ENCODE measurements around the gene MRPL50. TPM values are rescaled to one million over a fixed set of nuclear protein-coding genes. Genes with fewer than 3 reads are reported as not detected.

The MRPL50 gene
- total RNA-seq, 1 experiment from 2014 or later = 36.4 TPM

DNA sequence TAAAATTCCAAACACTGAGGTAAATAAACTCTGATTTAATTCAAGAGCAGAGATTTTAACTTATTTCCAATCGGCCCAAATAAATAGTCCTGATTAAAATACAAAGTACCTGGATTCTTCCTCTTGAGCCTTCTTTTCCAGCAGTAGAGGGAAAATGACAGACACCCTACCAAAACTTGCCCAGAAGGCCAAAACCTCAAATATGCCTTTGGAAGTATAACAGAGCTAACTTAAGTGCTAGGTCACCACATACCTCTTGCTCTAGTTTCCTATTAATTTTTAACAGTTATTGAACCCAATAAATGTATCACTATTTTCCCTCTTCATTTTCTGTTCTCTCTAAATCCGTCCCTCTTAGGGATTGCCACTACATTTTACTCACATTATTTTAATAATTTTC is 15.1 kb downstream of the MRPL50 start:
- no peak for DNase-seq (ENCODE audit: low spot score)
- in situ Hi-C loops (cut with HindIII; ENCODE audit: low sequenced_read_pairs) = no loop called here

DNA sequence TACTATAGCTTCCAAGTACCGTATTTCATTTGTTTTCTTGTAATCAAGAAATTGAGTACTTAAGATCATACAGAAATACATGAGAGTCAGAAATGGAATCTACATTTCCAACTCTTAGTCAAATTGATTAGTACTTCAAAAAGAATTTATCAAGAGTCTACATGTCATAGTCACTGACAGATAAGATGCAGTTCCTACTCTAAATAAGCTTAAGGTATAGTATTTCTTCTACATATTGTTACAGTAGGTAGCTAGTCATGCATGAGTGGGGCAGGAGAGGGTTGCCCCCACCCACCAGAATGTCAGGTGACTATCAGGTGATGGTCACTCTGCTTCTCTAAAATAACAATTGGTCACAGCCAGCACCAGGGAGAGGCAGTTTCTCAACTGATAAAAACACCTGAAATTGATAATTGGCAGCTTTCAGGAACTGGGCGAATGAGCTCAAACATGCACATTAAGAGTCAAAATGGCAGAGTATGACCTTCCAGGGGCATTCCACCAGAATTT is 16.5 kb downstream of the MRPL50 start:
- DNase-seq (ENCODE audit: low spot score) = no peak
- in situ Hi-C loops (cut with HindIII; ENCODE audit: low sequenced_read_pairs) = no loop called here

DNA sequence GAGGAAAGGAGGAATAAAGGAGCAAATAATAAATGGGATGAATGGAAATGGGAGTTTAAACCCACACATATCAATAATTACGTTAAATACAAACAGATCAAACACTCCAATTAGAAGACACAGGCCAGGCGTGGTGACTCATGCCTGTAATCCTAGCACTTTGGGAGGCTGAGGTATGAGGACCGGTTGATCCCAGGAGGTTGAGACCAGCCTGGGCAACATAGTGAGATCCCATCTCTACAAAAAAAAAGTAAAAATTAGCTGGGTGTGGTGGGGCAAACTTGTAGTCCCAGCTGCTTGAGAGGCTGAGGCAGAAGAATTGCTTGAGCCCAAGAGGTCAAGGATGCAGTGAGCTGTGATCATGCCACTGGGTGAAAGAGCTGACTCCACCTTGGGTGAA is 17.3 kb downstream of the MRPL50 start:
- DNase-seq (ENCODE audit: low spot score) = no peak
- in situ Hi-C loops (cut with HindIII; ENCODE audit: low sequenced_read_pairs) = no loop called here

DNA sequence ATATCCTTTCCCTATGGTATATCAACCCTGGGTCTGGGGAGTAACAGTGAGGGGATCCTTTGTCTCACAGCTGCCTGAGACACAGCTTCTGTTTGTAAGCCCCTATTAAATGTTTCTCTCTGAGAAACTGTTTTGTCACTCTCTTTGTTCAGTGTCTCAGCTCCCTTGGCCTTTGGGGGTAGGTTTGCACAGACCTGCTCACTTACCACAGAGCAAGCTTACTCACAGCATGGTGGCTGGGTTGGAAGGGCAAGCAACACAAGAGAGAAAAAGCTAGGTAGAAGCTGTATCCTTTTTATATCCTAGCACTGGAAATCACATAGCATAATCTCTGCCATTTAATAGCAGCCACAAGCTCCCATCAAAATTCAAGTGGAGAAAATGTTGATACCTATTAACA is 18.1 kb downstream of the MRPL50 start:
- DNase-seq (ENCODE audit: low spot score) = no peak
- in situ Hi-C loops (cut with HindIII; ENCODE audit: low sequenced_read_pairs) = no loop called here

DNA sequence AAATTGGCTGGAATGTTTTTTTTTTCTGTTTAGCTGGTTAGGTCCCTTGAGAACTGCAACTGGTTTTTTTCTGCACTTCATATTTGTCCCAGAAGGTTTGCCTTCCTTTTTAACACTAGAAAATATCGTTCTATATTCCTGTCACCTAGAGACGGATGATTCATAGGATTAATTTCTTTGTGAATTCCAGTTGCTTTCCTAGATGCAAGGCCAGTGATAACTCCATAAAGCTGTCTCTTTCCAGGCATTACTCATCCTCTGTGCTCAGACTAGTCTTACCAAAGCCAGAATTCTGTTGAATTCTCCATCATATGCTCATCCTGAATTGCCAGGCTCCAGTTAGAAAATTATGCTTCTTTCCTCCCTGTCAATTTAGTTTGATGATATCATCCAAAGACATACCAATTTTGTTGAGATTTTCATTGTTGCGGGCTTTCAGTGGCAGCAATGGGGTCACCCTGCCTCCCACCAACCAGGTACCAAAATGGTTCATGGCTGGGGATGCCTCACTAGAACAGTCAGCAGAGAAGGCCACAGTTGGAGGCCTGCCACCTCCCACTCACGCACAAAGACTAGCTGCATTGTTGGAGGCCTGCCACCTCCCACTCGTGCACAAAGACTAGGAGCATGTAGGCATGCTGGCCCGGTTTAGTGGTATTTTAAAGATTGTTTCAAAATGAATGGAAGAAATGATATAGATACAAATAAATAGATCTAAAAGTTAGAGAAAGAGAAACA is 22.1 kb downstream of the MRPL50 start:
- in situ Hi-C loops (cut with HindIII; ENCODE audit: low sequenced_read_pairs) = no loop called here
- no peak for DNase-seq (ENCODE audit: low spot score)

DNA sequence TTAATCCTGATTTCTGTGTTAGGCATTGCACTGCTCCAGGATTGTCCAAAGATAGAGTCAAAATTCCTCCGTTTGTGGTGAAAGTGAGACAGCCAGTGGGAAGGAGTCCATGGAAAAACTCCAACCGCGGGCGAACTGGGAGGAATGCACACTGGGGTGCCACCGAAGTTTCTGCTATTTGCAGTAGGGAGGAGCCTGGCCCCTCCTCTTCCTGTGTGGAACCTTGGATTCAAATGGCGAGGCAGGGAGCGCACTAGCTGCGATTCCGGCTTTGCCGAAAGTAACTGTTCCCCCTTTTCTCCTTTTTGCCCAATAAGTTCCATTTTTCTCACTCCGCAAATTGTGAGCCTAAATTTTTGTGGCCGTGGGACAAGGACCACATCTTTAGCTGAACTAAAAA is 22.9 kb downstream of the MRPL50 start:
- in situ Hi-C loops (cut with HindIII; ENCODE audit: low sequenced_read_pairs) = no loop called here
- DNase-seq (ENCODE audit: low spot score) = no peak

DNA sequence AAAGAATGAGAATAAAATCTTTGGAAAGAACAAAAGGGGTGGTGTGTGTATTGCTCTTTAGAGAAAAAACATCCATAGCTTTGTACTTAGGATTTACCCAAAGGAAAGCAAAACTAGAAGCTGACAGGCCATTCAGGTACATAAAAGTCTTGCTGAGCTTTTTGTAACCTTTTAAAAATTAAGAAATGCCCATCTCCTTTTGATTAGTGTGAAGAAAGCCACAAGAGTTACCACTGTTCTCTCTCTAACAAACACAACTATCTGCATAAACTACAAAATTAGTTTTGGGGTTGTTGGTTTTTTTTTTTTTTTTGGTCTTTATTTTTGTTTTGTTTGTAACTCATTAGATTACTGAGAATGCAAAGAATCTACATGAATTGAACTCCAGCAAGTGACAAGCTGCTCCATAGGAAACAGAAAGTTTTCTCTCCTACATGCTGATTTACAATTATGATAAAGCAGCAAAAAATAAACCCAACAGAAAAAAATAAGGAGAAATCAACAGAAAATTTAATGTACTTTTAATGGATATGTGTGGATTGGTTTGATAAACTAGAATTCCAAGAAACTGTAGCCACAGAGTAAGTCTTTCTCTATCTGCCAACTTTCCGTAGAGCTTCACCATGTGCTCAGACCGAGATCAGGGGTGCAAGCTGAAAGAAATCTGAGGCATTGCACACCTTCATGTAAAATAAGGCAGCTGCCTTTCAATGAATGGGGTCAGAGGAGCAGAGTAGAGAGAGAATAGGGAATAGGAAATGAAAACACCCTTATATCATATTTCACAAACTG is 25.9 kb downstream of the MRPL50 start:
- in situ Hi-C loops (cut with HindIII; ENCODE audit: low sequenced_read_pairs) = no loop called here
- DNase-seq (ENCODE audit: low spot score) = no peak

DNA sequence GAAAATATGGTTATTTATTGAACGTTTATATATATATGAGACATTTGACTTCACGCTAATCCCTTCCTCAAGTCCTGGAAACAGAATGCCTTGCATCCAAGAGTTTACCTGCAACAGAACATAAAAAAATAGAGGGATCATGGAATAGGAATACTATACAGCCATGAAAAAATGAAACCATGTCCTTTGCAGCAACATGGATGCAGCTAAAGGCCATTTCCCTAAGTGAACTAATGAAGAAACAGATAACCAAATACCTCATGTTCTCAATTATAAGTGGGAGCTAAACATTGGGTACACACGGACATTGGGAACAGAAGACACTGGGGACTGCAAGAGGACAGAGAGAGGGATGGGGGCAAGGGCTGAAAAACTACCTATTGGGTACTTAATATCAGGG is 26.6 kb downstream of the MRPL50 start:
- no peak for DNase-seq (ENCODE audit: low spot score)
- in situ Hi-C loops (cut with HindIII; ENCODE audit: low sequenced_read_pairs) = no loop called here

DNA sequence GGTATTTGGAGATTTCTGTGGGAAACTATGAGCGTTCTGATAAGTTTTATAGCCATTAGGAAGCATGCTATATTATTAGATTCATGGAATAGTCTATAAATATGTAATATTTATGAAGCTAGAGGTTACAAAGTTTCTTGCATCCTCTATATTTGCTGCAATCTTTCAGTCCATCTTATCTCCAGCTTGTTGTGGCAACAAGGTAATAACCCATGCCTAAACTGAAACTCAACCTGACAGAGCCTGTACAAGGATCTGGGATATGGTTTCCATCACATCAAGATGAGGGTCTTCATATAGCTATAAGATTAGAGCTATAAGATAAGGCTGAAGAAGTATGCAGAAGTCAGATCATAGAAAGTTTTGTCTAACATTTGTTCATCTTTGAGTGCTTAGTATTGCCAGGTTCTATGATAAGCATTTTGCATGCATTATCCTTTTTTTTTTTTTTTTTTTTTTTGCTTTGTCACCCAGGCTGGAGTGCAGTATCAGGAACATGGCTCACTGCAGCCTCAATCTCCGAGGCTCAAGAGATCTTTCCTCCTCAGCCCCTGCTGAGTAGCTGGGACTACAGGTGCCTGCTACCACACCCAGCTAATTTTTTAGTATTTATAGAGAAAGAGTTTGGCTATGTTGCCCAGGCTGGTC is 28.4 kb downstream of the MRPL50 start:
- DNase-seq (ENCODE audit: low spot score) = no peak
- in situ Hi-C loops (cut with HindIII; ENCODE audit: low sequenced_read_pairs) = no loop called here

DNA sequence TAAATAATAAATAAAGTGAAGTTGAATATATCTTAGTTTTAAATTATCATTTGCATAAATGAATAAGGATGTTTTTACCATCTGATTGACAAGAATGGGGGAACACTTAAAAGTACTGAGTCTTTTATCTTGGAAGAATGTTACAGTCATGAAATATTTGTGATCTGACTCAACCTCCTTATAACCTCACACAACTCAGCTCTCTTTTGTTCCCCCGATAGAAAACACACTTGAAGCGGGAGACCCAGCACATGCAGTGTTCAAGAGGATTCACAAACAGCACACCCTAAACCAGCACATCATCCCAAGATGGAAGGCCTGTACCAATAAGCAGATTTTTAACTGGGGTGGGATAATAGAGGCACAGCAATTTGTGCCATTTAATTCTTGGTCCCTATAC is 29.1 kb downstream of the MRPL50 start:
- no peak for DNase-seq (ENCODE audit: low spot score)
- in situ Hi-C loops (cut with HindIII; ENCODE audit: low sequenced_read_pairs) = no loop called here

DNA sequence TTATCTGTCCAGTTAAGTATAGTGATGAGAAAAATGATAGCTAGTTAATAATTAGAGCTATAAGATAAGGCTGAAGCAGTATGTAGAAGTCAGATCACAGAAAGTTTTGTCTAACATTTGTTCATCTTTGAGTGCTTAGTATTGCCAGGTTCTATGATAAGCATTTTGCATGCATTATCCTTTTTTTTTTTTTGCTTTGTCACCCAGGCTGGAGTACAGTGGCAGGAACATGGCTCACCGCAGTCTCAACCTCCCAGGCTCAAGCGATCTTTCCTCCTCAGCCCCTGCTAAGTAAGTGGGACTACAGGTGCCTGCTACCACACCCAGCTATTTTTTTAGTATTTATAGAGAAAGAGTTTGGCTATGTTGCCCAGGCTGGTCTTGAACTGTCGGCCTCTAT is 31.1 kb downstream of the MRPL50 start:
- in situ Hi-C loops (cut with HindIII; ENCODE audit: low sequenced_read_pairs) = no loop called here
- DNase-seq (ENCODE audit: low spot score) = no peak

DNA sequence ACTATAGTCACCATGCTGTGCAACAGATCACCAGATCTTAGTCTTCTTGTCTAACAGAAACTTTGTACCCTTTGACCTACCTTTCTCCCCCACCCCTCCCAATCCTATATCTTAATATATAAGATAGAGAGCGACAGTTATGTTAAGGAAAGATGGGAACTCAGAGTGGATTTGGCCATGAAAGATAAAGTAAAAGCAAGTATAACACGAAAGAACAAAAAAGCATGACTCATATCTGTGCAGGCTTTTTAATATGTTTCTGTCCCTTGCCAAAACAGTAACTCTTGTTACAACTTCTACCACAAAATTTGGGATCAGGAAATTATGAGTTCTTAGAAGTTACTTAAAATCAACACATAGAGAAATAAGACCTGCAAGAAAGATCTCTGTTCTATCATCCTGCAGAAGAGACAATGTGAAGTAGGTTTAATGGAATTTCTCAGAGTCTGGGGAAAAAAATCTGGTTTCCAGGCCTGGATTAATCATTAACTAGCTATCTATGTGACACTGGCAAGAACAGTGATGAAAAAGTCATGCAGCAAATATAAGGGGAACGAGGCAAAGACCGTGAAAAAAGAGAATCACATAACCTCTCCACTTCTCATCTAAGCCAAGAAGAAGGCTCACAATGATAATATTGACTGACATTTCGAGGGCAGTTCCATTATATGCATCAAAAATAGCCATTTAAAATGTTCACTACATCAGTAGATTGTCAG is 32.2 kb downstream of the MRPL50 start:
- in situ Hi-C loops (cut with HindIII; ENCODE audit: low sequenced_read_pairs) = no loop called here
- DNase-seq (ENCODE audit: low spot score) = no peak

DNA sequence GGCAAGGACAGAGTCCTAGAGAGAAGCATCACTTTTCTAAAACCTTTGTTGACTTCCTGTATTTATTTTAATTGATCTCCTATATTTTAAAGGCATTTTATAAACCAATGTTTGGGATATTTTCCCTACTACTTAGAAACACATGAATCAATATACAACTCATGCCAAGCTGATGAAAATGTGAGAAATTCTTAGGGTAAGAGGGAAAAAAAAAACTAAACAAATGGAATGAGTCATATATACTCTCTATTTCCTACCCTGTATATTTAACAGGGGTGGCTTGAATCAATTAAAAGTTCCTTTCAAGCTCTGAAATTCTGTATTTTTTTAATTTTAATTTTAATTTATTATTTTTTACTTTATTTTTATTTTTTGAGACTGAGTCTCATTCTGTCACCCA is 33.2 kb downstream of the MRPL50 start:
- DNase-seq (ENCODE audit: low spot score) = no peak
- in situ Hi-C loops (cut with HindIII; ENCODE audit: low sequenced_read_pairs) = no loop called here

DNA sequence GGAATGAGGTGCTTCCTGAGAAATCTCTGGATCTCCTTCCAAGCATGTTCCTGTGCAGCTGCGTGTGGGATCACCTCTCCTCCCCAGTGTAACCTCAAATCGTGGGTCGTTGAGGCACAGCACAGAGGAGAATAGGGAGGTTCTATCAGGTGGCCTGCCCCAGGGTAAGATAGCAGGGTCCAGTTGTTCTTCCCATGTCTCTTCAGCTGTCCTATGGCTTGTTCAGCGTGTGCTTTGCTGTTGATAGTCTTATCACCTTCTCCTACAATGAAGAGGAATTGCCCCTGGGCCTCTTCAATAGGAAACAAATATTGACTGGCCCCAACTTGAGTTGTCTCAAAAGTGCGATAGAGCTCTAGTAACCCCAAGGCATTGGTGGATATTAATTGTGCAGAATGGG is 36.0 kb downstream of the MRPL50 start:
- DNase-seq (ENCODE audit: low spot score) = no peak
- in situ Hi-C loops (cut with HindIII; ENCODE audit: low sequenced_read_pairs) = no loop called here

DNA sequence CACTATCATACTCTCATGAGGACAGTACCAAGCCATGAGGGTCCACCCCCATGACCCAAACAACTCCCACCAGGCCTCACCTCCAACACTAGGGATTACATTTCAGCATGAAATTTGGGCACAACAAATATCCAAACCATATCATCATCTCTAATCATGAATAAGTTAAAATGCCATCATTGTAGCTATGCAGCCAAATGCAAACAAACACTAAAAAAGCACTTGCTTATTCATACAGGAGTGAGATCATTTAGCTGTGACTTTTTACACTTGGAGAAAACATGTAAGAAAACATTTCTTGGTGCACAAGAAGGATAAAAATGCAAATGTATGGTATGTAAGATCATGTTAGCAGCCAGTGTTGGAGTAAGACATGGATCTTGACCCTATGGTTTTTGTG is 37.8 kb downstream of the MRPL50 start:
- no peak for DNase-seq (ENCODE audit: low spot score)
- in situ Hi-C loops (cut with HindIII; ENCODE audit: low sequenced_read_pairs) = no loop called here

DNA sequence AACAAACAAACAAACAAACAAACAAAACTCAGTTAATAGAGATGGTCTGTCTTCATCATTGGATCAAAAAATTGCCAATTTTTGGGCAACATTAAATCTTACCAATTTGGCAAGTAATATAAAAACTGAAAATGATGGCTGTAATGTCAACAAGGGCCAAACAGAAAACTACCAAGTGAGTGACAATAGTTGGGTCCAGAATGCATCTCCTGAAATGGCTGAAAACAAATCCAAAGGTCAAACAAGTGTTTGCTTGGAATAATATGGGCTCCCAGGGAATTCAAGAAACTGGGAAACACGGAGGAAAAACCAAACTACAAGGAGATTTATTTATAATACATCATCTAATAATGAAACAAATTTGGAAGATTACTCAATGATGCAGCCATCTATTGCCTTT is 38.7 kb downstream of the MRPL50 start:
- in situ Hi-C loops (cut with HindIII; ENCODE audit: low sequenced_read_pairs) = no loop called here
- DNase-seq (ENCODE audit: low spot score) = no peak

DNA sequence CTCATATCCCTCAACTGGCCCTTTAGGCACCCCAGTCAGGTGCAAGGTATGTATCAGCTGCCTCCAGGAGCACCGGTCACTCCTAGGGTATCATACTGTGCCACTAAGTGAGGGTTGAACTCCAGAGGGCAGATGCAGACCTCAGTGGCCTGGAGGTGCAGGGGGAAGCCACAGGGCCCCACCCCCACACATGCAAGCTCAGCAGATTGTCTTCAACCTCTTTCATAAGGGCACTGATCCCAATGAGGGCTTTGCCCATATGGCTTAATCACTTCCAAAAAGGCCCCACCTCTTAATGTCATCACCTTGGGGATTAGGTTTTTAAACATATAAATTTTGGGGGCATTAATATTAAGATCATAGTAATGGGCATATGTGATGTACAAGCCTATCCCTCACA is 41.8 kb downstream of the MRPL50 start:
- DNase-seq (ENCODE audit: low spot score) = no peak
- in situ Hi-C loops (cut with HindIII; ENCODE audit: low sequenced_read_pairs) = no loop called here

DNA sequence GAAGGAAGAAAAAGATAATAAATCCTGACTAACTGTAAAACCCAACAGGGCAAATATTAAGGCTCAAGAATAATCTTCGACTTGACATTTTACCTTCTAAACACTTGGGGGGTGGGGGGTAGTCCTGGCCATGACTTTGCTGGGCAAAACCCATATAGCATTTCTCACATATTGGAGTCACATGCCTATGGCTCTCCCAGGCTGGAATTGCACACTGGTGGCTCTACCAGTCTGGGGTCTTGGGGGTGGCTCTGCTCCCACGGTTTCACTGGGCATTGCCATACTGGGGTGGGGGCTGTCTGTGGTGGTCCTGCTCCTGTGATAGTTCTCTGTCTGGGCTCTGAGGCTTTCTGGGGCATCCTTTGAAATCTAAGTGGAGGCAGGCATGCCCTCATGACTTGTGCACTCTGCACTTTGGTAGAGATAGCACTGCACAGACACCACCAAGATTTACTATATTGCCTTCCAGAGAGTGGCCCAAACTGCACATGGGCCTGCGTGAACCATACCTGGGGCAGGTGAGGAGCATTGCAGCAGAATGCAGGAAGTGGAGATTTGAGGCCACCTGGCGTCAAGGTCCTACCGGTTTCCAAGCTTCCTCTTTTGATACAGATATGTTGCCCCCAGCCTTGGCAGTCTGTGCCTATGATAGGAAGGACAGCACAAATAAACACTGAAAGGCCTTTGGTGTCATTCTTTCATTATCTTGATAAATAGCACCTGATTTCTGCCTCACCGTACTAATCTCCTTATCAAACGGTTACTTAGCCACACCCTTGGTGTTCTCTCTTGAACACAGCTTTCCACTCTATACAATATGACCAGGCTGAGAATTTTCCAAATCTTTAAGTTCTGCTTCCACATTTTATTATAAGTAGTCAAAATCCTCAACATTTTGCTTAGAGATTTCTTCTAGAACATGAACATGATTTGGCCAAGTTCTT is 43.4 kb downstream of the MRPL50 start:
- DNase-seq (ENCODE audit: low spot score) = no peak
- in situ Hi-C loops (cut with HindIII; ENCODE audit: low sequenced_read_pairs) = no loop called here
